NT2/D1 (cell line): ENCODE measurements around the gene NAGPA.

Experiments
- DNase-seq: peaks from one replicate; pipeline ENCODE4 v3.0.0-alpha.2; 2011; ENCODE audit warnings: low read depth, low spot score
- H3K27me3 ChIP-seq: 2 replicates; pipeline ENCODE4 v1.6.0; 2011; ENCODE audit warnings: mild to moderate bottlenecking; ENCODE audit not compliant: insufficient read length, insufficient read depth
- H3K36me3 ChIP-seq: 2 replicates; pipeline ENCODE4 v1.6.1; 2011; ENCODE audit warnings: mild to moderate bottlenecking, low read length, mixed read lengths; ENCODE audit not compliant: insufficient read depth, insufficient read length
- H3K4me1 ChIP-seq: 2 replicates; pipeline ENCODE4 v1.5.1; 2011; ENCODE audit not compliant: insufficient read depth, insufficient read length
- H3K4me3 ChIP-seq: 2 replicates; pipeline ENCODE4 v1.5.1; 2011; ENCODE audit warnings: low read depth; ENCODE audit not compliant: insufficient read length
- H3K9ac ChIP-seq: 2 replicates; pipeline ENCODE4 v1.6.0; 2011; ENCODE audit warnings: low read depth; ENCODE audit not compliant: insufficient read length
- H3K9me3 ChIP-seq: 2 replicates; pipeline ENCODE4 v1.5.1; 2011; ENCODE audit warnings: mild to moderate bottlenecking, low read length; ENCODE audit not compliant: insufficient read depth
- SUZ12 ChIP-seq: IDR thresholded peaks from 2 replicates; pipeline ENCODE4 v1.6.1; 2011; ENCODE audit not compliant: insufficient read length, insufficient read depth; ENCODE audit errors: extremely low read depth
- YY1 ChIP-seq: IDR thresholded peaks from 2 replicates; pipeline ENCODE4 v1.6.1; 2011; ENCODE audit not compliant: insufficient read length, insufficient read depth
- ZNF274 ChIP-seq: IDR thresholded peaks from 2 replicates; pipeline ENCODE4 v1.6.1; 2011; ENCODE audit warnings: mild to moderate bottlenecking, low read depth, low read length

NAGPA gene

GRCh38 chr16:5031601-5032000 is 2.1 kb downstream of the NAGPA start:
- TF ChIP-seq SUZ12 (no peak), YY1 (no peak), ZNF274 (no peak)
- Histone ChIP-seq H3K9ac (no peak overlapping the region), H3K36me3 (peaks cover 38% of the 10 kb centered on the region), H3K4me3 (no peak overlapping the region), H3K4me1 (peaks cover 4% of the 10 kb centered on the region), H3K9me3 (no peaks in the 10 kb centered on the region), H3K27me3 (peaks cover 11% of the 10 kb centered on the region)
- no peak for DNase-seq

GRCh38 chr16:5030251-5030870 is 3.4 kb downstream of the NAGPA start:
- peaks cover 7% of the 10 kb centered on the region for H3K4me1 ChIP-seq
- H3K9ac ChIP-seq, result no peak overlapping the region
- DNase-seq, result no peak
- peaks cover 11% of the 10 kb centered on the region for H3K27me3 ChIP-seq
- H3K36me3 ChIP-seq, result peaks cover 38% of the 10 kb centered on the region
- H3K9me3 ChIP-seq, result no peaks in the 10 kb centered on the region
- TF ChIP-seq YY1 (no peak), ZNF274 (no peak), SUZ12 (no peak)
- H3K4me3 ChIP-seq, result no peak overlapping the region

- Histone ChIP-seq H3K9ac (no peak overlapping the region), H3K9me3 (no peaks in the 10 kb centered on the region), H3K27me3 (peaks cover 11% of the 10 kb centered on the region), H3K4me1 (peaks cover 13% of the 10 kb centered on the region), H3K4me3 (no peak overlapping the region), H3K36me3 (peaks cover 46% of the 10 kb centered on the region)
- DNase-seq, result no peak
- TF ChIP-seq ZNF274, result no peak
- TF ChIP-seq SUZ12, result no peak
- TF ChIP-seq YY1, result no peak
Observed at GRCh38 chr16:5028950-5029475, 4.7 kb downstream of the NAGPA start.

- Histone ChIP-seq H3K4me1 (peaks cover 11% of the 10 kb centered on the region), H3K4me3 (no peak overlapping the region), H3K9me3 (no peaks in the 10 kb centered on the region), H3K27me3 (peaks cover 2% of the 10 kb centered on the region), H3K36me3 (peaks cover 46% of the 10 kb centered on the region), H3K9ac (no peak overlapping the region)
- DNase-seq, result no peak
- TF ChIP-seq ZNF274 (no peak), SUZ12 (no peak), YY1 (no peak)
Observed at GRCh38 chr16:5027575-5028235, 6.0 kb downstream of the NAGPA start.

GRCh38 chr16:5027086-5027485 is 6.6 kb downstream of the NAGPA start:
- Histone ChIP-seq H3K9me3 (no peaks in the 10 kb centered on the region), H3K36me3 (peaks cover 46% of the 10 kb centered on the region), H3K4me1 (peaks cover 11% of the 10 kb centered on the region), H3K4me3 (no peak overlapping the region), H3K9ac (no peak overlapping the region), H3K27me3 (no peaks in the 10 kb centered on the region)
- TF ChIP-seq SUZ12 (no peak), YY1 (no peak), ZNF274 (no peak)
- DNase-seq, result no peak

- H3K9ac ChIP-seq, result peak overlapping the region; percentile 44
- no peak for DNase-seq
- no peak for TF ChIP-seq YY1
- no peak for TF ChIP-seq SUZ12
- TF ChIP-seq ZNF274, result no peak
- H3K36me3 ChIP-seq, result peaks cover 42% of the 10 kb centered on the region
- no peaks in the 10 kb centered on the region for H3K27me3 ChIP-seq
- no peaks in the 10 kb centered on the region for H3K9me3 ChIP-seq
- H3K4me3 ChIP-seq, result no peak overlapping the region
- H3K4me1 ChIP-seq, result peaks cover 11% of the 10 kb centered on the region
Observed at GRCh38 chr16:5026664-5027063, 7.1 kb downstream of the NAGPA start.

- Histone ChIP-seq H3K9me3 (no peaks in the 10 kb centered on the region), H3K27me3 (no peaks in the 10 kb centered on the region), H3K4me1 (peaks cover 15% of the 10 kb centered on the region), H3K36me3 (peaks cover 33% of the 10 kb centered on the region), H3K9ac (peak overlapping the region; percentile 39), H3K4me3 (no peak overlapping the region)
- peak; percentile 50 for DNase-seq
- no peak for TF ChIP-seq YY1
- no peak for TF ChIP-seq ZNF274
Observed at GRCh38 chr16:5025171-5025632, 8.5 kb downstream of the NAGPA start.
